GM21381 (cell line): ENCODE data around the gene DBN1.

Experiments
- ATAC-seq: cut with Tn5 transposase; IDR thresholded peaks from one replicate; pipeline ENCODE4 v1.9.1; 2021; ENCODE audit warnings: mild to moderate bottlenecking, moderate library complexity; ENCODE audit not compliant: unreplicated experiment

Gene DBN1

GRCh38 chr5:177475563-177476427 is 2.4 kb upstream of the DBN1 start:
- ATAC-seq = no peak

GRCh38 chr5:177474846-177475562 is 1.6 kb upstream of the DBN1 start:
- ATAC-seq = no peak

- ATAC-seq = no peak
Measured at GRCh38 chr5:177474002-177474476, 605 bp upstream of the DBN1 start.

- ATAC-seq = peak; percentile 47
Measured at GRCh38 chr5:177472460-177473442, 683 bp downstream of the DBN1 start.

GRCh38 chr5:177471610-177472356 is 1.7 kb downstream of the DBN1 start:
- ATAC-seq = no peak

GRCh38 chr5:177470759-177471536 is 2.5 kb downstream of the DBN1 start:
- ATAC-seq = no peak

GRCh38 chr5:177469750-177470525 is 3.5 kb downstream of the DBN1 start:
- ATAC-seq = no peak

- ATAC-seq = no peak
Measured at GRCh38 chr5:177468685-177469628, 4.5 kb downstream of the DBN1 start.

- ATAC-seq = no peak
Measured at GRCh38 chr5:177468329-177468684, 5.1 kb downstream of the DBN1 start.

- no peak for ATAC-seq
Measured at GRCh38 chr5:177467436-177467835, 6.0 kb downstream of the DBN1 start.

GRCh38 chr5:177466861-177467260 is 6.6 kb downstream of the DBN1 start:
- no peak for ATAC-seq

GRCh38 chr5:177465044-177465443 is 8.4 kb downstream of the DBN1 start:
- no peak for ATAC-seq

GRCh38 chr5:177462021-177462670 is 11.3 kb downstream of the DBN1 start:
- no peak for ATAC-seq

GRCh38 chr5:177459819-177460628 is 13.4 kb downstream of the DBN1 start:
- no peak for ATAC-seq

- ATAC-seq = no peak
Measured at GRCh38 chr5:177459357-177459756, 14.1 kb downstream of the DBN1 start.

GRCh38 chr5:177458912-177459350 is 14.5 kb downstream of the DBN1 start:
- ATAC-seq = no peak
